ENCODE measurements around the gene SLC38A2.

Gene SLC38A2

DNA sequence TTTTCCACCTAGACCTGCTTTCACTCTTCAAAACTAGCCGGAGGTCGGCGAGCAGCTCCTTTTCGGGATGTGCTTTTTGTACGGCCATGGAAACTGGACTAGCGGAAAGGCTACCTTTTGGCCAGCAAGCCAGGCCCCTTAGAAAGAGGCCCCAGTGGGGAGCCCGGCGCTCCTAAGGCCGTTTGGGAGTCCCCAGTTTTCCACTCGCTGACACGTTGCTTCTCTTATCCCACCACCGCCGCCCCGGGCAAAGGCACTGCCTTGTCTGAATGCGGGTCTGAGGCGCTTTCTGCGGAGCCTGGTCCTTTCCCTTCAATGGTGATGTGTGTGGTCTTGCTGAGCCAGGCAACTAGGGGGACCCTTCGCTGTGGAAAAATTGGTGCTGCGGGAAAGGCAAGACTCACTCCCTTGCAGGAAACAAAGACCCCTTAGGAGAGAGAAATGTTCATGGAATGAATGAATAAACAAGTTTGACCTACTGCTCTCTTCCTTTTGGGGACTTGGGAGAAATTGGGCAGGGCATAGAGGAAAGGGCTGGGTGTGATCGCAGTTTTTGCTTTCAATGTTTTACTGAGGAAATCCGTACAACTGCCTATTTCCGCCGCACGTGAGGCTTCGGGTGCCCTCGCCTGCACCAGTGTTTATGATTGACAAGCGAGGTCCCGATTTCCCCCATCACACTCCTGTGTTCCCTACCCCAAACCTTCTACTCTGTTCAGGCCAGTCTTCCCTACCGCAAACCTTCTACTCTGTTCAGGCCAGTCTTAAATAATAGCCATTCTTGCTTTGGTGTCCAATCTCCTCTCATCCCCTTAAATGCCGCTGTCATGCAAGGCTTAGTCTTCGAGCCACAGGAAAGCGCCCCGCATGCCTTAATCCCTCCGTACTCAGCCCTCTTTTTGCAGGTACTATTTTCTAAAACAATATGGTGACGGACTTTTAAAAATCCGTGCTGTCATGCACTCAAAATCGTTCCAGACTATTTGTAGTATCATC is 1.0 kb upstream of the SLC38A2 start:
- H3K9ac ChIP-seq (ENCODE audit: low read length): peak overlapping the region; percentile 97
- H3K9me3 ChIP-seq (ENCODE audit: low read length): no peaks in the 10 kb centered on the region
- H3K36me3 ChIP-seq (ENCODE audit: insufficient read depth, low read length): peaks cover 25% of the 10 kb centered on the region
- H3K27me3 ChIP-seq (ENCODE audit: control insufficient read depth in 1 of 2, insufficient read depth in 2 of 2, low read length in 2 of 2): no peaks in the 10 kb centered on the region
- H3K4me3 ChIP-seq (ENCODE audit: low read depth in 1 of 2, low read length in 2 of 2): peak overlapping the region; percentile 89 to 99
- peak overlapping the region; percentile 97 for H3K27ac ChIP-seq (ENCODE audit: low read depth, low read length)
- peaks cover 20% of the 10 kb centered on the region for H3K4me1 ChIP-seq (ENCODE audit: insufficient read depth, low read length)

GRCh38 chr12:46371718-46372543 is 642 bp downstream of the SLC38A2 start:
- Histone ChIP-seq H3K27me3 (ENCODE audit: control insufficient read depth in 1 of 2, insufficient read depth in 2 of 2, low read length in 2 of 2) (no peaks in the 10 kb centered on the region), H3K27ac (ENCODE audit: low read depth, low read length) (peak overlapping the region; percentile 99), H3K4me1 (ENCODE audit: insufficient read depth, low read length) (peaks cover 36% of the 10 kb centered on the region), H3K4me3 (ENCODE audit: low read depth in 1 of 2, low read length in 2 of 2) (peak overlapping the region; percentile 89 to 99), H3K9me3 (ENCODE audit: low read length) (no peaks in the 10 kb centered on the region), H3K9ac (ENCODE audit: low read length) (peak overlapping the region; percentile 50), H3K36me3 (ENCODE audit: insufficient read depth, low read length) (peaks cover 42% of the 10 kb centered on the region)

DNA sequence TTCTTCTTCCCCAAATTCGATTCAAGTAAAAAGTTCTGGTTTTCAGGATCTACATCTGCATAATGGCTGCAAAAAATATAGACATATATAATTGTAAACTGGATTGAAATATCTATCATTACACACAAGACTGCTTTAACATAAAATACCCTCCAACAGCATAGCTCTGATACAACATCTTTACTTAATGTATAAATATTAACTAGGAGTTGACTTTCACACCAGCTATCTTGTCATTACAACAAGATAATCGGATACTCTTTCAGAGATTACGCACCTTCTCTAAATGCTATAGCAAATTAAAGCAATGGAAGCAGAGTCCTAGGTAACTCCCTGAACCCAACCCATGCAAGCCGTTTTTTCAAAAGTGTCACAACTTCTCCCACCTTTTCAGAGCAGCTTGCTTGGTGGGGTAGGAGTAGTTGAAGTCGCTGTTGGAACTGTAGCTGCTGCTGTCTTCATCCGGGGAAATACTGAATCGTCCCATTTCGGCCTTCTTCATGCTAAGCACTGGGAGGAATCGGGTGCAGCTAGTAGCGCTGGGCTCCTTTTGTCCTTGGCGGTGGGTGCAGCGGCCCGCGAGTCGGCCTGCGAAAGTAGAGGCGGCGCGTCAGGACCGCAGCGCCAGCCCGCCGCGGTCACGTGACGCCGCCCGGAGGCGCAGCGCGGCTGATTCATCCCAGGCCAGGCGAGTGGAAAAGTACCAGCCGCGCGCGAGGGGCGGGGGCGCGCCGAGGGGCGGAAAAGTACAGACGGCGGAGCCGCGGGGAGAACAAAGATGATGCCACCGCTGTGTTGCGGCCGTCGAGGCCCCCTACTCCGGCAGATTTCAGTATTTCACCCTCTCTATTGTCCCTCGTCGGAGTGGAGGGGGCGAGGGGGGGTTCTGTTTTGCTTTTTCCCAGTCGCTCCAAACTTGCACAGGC is 1.5 kb downstream of the SLC38A2 start:
- Histone ChIP-seq H3K4me3 (ENCODE audit: low read depth in 1 of 2, low read length in 2 of 2) (peak overlapping the region; percentile 89 to 99), H3K9me3 (ENCODE audit: low read length) (no peaks in the 10 kb centered on the region), H3K36me3 (ENCODE audit: insufficient read depth, low read length) (peaks cover 51% of the 10 kb centered on the region), H3K4me1 (ENCODE audit: insufficient read depth, low read length) (peaks cover 45% of the 10 kb centered on the region), H3K9ac (ENCODE audit: low read length) (peak overlapping the region; percentile 88), H3K27ac (ENCODE audit: low read depth, low read length) (peak overlapping the region; percentile 99), H3K27me3 (ENCODE audit: control insufficient read depth in 1 of 2, insufficient read depth in 2 of 2, low read length in 2 of 2) (no peaks in the 10 kb centered on the region)

DNA sequence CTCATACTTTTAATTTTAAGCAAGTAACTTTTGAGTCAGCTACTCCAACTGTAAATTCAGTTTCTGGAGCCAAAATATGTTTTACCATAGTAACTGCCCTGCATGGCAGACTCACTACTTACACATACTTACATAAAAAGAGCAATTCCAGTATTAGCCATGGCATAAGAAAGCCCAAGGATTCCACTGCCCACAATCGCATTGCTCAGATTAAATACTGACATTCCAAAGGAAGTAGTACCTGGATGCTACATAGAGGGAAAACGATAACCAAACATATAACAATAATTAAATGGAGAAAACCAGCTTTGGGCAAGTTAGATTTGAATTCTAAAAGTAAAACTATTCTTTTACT is 2.2 kb downstream of the SLC38A2 start:
- H3K9me3 ChIP-seq (ENCODE audit: low read length): no peaks in the 10 kb centered on the region
- H3K4me3 ChIP-seq (ENCODE audit: low read depth in 1 of 2, low read length in 2 of 2): peak overlapping the region; percentile 89 to 99
- peak overlapping the region; percentile 99 for H3K27ac ChIP-seq (ENCODE audit: low read depth, low read length)
- peaks cover 52% of the 10 kb centered on the region for H3K4me1 ChIP-seq (ENCODE audit: insufficient read depth, low read length)
- no peaks in the 10 kb centered on the region for H3K27me3 ChIP-seq (ENCODE audit: control insufficient read depth in 1 of 2, insufficient read depth in 2 of 2, low read length in 2 of 2)
- H3K9ac ChIP-seq (ENCODE audit: low read length): peak overlapping the region; percentile 88
- H3K36me3 ChIP-seq (ENCODE audit: insufficient read depth, low read length): peaks cover 57% of the 10 kb centered on the region

DNA sequence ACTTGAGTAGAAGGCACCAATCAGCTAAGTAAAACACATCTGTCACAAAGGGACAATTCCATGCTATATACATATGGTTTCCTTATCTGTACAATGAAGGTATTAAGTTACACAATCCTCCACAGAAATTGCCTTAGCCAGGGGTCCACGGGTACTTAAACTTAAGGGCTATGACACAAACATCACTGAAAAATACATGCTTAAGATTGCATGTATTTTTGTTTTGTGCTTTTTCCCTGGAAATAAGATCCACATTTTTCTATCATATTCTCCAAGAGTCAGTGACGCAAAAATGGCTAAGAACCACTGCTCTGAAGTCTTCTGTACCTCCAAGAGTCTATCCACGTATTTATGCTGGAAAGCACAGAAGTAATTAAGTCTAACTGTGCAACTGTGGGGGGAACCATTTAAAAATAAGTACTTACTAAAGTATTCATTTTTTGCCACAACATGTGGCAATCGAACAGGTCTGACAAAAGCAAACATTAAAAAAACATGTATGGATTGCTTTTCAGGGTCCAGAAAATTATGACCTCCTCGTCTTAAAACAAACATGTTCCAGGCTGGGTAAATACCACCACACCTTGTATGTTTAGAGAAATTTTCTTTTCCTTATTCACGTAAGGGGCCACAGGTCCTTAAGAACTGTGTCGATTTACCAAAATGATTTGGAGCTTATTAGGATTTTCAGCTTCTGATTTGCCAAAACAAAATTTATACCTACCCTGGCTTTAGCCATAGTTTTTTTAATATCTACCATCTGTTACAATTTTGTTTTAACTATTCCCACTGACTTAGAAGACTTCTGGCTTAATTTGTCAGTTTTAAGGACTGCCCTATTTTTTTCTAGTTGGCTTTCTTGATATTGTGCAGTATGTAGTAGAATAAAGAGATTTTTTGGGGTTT is 2.8 kb downstream of the SLC38A2 start:
- H3K36me3 ChIP-seq (ENCODE audit: insufficient read depth, low read length): peaks cover 63% of the 10 kb centered on the region

DNA sequence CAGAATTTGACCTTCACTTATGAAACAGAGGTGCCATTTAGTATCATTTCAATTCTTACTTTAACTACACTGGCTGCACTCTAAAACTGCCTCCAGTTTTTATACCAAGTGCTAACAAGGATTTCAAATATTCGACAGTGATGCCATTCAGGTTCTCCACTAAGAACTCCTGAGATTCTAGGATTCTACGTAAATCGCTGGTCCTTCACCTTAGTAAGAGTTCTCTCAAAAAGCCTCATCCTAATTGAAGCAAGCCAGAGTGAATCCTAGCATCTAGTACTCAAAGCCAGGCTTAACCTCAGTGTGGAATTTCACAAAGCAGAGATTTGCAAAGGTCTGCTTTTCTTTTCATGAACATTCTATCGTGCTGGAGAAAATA is 3.5 kb downstream of the SLC38A2 start:
- H3K4me1 ChIP-seq (ENCODE audit: insufficient read depth, low read length): peaks cover 58% of the 10 kb centered on the region
- peak overlapping the region; percentile 31 for H3K9ac ChIP-seq (ENCODE audit: low read length)
- peak overlapping the region; percentile 23 for H3K27ac ChIP-seq (ENCODE audit: low read depth, low read length)

More for the DNA sequence above, 2.8 kb downstream of the SLC38A2 start:
- no peaks in the 10 kb centered on the region for H3K27me3 ChIP-seq (ENCODE audit: control insufficient read depth in 1 of 2, insufficient read depth in 2 of 2, low read length in 2 of 2)
- H3K27ac ChIP-seq (ENCODE audit: low read depth, low read length): peak overlapping the region; percentile 23
- peak overlapping the region; percentile 89 to 99 for H3K4me3 ChIP-seq (ENCODE audit: low read depth in 1 of 2, low read length in 2 of 2)
- H3K9me3 ChIP-seq (ENCODE audit: low read length): no peaks in the 10 kb centered on the region
- H3K9ac ChIP-seq (ENCODE audit: low read length): peak overlapping the region; percentile 88
- peaks cover 58% of the 10 kb centered on the region for H3K4me1 ChIP-seq (ENCODE audit: insufficient read depth, low read length)

DNA sequence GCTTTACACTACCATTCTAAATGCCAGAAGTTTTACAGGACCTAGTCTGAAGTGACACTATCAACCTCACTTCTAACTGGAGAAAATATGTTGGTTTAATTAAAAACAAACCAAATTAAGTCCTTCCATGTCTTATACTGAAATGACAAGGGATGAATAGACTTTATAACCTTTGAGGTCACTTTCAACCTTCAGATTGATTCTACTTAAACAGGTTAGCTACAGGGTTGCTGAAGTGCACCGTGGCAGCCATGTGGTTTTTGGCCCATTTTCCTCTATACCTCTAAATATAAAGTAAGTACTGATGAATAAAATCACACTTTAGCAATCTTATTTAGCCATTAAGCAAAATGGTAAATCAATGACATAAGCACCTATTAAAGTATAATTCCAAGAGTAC is 3.9 kb downstream of the SLC38A2 start:
- Histone ChIP-seq H3K9me3 (ENCODE audit: low read length) (no peaks in the 10 kb centered on the region), H3K9ac (ENCODE audit: low read length) (peak overlapping the region; percentile 31), H3K27ac (ENCODE audit: low read depth, low read length) (peak overlapping the region; percentile 14), H3K36me3 (ENCODE audit: insufficient read depth, low read length) (peaks cover 72% of the 10 kb centered on the region), H3K4me3 (ENCODE audit: low read depth in 1 of 2, low read length in 2 of 2) (peak overlapping the region in 1 of 2 donors; percentile 99), H3K4me1 (ENCODE audit: insufficient read depth, low read length) (peaks cover 58% of the 10 kb centered on the region), H3K27me3 (ENCODE audit: control insufficient read depth in 1 of 2, insufficient read depth in 2 of 2, low read length in 2 of 2) (no peaks in the 10 kb centered on the region)

More for the DNA sequence above, 3.5 kb downstream of the SLC38A2 start:
- Histone ChIP-seq H3K9me3 (ENCODE audit: low read length) (no peaks in the 10 kb centered on the region), H3K27me3 (ENCODE audit: control insufficient read depth in 1 of 2, insufficient read depth in 2 of 2, low read length in 2 of 2) (no peaks in the 10 kb centered on the region), H3K36me3 (ENCODE audit: insufficient read depth, low read length) (peaks cover 68% of the 10 kb centered on the region), H3K4me3 (ENCODE audit: low read depth in 1 of 2, low read length in 2 of 2) (peak overlapping the region; percentile 6 to 99)

GRCh38 chr12:46368138-46368537 is 4.4 kb downstream of the SLC38A2 start:
- Histone ChIP-seq H3K4me1 (ENCODE audit: insufficient read depth, low read length) (peaks cover 58% of the 10 kb centered on the region), H3K4me3 (ENCODE audit: low read depth in 1 of 2, low read length in 2 of 2) (peak overlapping the region in 1 of 2 donors; percentile 99), H3K36me3 (ENCODE audit: insufficient read depth, low read length) (peaks cover 77% of the 10 kb centered on the region)

GRCh38 chr12:46367351-46368029 is 5.1 kb downstream of the SLC38A2 start:
- Histone ChIP-seq H3K9ac (ENCODE audit: low read length) (peak overlapping the region; percentile 13), H3K9me3 (ENCODE audit: low read length) (no peaks in the 10 kb centered on the region), H3K4me3 (ENCODE audit: low read depth in 1 of 2, low read length in 2 of 2) (peak overlapping the region in 1 of 2 donors; percentile 99), H3K4me1 (ENCODE audit: insufficient read depth, low read length) (peaks cover 58% of the 10 kb centered on the region), H3K27me3 (ENCODE audit: control insufficient read depth in 1 of 2, insufficient read depth in 2 of 2, low read length in 2 of 2) (no peaks in the 10 kb centered on the region), H3K36me3 (ENCODE audit: insufficient read depth, low read length) (peaks cover 84% of the 10 kb centered on the region), H3K27ac (ENCODE audit: low read depth, low read length) (no peak overlapping the region)

More at GRCh38 chr12:46368138-46368537, 4.4 kb downstream of the SLC38A2 start:
- Histone ChIP-seq H3K27me3 (ENCODE audit: control insufficient read depth in 1 of 2, insufficient read depth in 2 of 2, low read length in 2 of 2) (no peaks in the 10 kb centered on the region), H3K9me3 (ENCODE audit: low read length) (no peaks in the 10 kb centered on the region), H3K27ac (ENCODE audit: low read depth, low read length) (no peak overlapping the region), H3K9ac (ENCODE audit: low read length) (peak overlapping the region; percentile 13)

All from muscle layer of colon (tissue), 2 donors.